Measurements from ENCODE around the gene PCED1B. TPM values are rescaled to one million over a fixed set of nuclear protein-coding genes. Genes with fewer than 3 reads are reported as not detected.
"Not testable (repeated sequence)": the region's sequence is repeated elsewhere in the genome, so short reads cannot be mapped to it uniquely, and the experiment has no call there.

Gene PCED1B
- total RNA-seq, 1 donor from 2014 or later: under 0.01 TPM

DNA sequence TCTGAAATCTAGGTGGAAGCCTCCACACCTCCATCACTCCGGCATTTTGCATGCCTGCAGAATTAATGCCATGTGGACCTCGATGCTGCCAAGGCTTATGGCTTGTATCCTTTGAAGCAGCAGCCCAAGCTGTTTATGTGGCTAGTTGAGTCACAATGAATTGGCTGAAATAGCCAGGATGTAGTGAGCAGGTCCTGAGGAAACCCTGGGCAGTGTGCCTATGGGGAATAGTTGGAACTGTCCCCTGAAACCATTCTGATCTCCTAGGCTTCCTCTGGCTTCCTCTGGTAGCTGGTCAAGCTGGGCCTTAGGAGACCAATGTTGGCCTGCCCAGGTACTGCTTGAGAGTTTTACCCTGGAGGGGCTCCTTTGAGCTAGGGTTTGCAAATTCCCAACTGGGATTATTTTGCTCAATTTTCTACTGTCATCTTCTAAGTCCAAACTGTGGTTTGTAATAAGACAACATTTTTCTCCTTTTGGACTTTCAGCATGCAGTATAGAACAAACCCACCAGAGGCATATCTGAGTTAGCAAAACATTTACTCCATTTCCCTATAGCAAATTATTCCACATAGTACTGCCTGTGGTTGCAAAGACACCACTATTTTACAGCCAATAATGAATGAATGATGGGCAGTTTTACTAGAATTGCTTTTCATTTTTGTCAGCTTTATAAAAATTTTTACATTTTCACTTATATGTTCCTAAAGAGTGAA lies 85.5 kb downstream of the PCED1B start:
- no peak for DNase-seq (ENCODE audit: low read depth in 2 of 2)

DNA sequence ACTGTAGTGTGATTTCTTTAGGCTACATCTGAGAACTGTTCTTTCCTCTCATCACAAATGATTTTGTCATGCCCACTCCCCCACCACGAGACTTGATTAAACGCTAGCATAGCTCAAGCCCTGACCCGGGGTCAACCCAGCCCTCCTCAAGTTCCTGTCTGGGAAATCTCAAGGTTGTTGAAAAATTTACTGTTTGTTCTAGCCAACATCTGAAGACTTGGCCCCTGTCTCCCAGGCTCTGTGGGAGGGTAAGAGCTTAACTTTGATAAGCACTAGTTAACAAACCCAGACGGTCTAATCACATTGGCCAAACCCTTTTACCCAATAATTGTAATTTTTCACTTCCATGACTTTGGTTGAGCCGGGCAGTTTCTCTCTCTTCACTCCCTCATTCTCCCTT lies 86.5 kb downstream of the PCED1B start:
- DNase-seq (ENCODE audit: low read depth in 2 of 2): no peak

DNA sequence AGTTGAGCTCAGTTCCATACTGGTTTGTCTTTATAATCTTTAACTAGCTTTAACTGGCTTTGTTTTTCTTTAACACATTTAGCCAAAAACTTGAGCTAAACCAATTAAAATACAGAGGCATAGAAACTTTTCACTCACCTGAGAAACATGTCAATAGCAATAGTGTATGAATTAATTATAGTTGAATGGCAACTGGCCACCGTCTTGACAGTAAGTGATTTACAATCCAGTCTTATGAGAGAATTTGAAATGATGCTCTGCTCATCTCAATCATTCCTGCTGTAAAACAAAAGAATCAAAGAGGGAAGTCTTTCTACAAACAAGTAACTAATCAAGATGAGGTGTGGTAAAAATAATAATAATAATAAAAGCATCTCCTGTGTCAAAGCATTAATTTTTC lies 86.9 kb downstream of the PCED1B start:
- DNase-seq (ENCODE audit: low read depth in 2 of 2): no peak

DNA sequence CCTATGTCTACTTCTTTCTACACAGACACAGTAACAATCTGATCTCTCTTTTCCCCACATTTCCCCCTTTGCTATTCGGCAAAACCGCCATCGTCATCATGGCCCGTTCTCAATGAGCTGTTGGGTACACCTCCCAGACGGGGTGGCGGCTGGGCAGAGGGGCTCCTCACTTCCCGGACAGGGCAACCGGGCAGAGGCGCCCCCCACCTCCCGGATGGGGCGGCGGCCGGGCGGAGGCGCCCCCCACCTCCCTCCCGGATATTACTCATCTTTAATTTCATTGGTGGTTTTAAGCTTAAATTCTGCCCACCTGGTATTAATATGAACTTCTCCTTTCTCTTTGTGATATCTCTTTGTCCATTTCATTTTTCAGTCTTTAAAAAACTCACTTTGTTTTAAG lies 90.9 kb downstream of the PCED1B start:
- DNase-seq (ENCODE audit: low read depth in 2 of 2): not testable (repeated sequence)

DNA sequence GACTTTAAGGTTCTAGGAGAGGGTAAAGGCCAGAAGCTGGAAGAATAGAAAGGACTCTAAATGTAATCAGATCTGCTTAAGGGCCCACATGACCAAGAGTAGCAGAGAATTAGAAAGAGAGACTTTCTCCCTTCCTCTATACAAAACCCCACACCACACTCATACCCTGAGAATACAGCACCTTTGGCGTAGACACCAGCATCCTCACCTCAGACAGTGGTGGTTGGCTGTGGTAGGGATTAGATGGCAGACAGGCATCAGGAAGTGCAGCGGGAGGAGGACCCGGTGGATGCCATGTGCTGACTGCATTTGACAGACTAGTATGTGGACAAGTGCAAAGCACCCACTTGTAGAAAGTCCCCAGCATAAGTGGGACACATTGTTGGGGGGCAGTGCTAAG lies 98.6 kb downstream of the PCED1B start:
- DNase-seq (ENCODE audit: low read depth in 2 of 2): no peak

DNA sequence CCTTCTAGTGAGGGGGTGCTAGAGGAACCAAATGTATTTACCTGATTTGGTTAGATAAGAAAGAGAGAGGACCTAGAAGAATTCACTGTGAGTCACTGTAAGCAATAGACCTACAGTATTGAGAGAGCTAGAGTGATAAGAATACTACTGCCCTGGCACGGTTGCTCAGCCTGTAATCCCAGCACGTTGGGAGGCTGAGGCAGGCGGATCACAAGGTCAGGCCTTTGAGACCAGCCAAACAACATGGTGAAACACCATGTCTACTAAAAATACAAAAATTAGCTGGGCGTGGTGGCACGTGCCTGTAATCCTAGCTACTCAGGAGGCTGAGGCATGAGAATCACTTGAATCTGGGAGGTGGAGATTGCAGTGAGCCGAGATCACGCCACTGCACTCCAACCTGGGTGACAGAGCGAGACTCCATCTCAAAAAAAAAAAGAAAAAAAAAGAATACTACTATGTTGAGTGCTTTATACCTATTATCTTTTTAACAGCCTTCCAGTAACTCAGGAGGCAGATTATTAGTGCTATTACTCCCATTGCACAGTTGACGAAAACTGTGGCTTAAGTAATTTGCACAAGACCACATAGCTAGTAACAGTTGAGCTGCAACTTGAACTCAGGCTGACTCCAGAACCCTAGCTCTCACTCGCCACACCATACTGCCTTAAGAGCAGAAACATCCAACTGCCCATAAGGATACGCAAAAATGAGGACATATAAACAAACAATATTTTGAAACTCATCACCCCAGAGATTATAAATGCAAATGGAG lies 102.9 kb downstream of the PCED1B start:
- DNase-seq (ENCODE audit: low read depth in 2 of 2): not testable (repeated sequence)

DNA sequence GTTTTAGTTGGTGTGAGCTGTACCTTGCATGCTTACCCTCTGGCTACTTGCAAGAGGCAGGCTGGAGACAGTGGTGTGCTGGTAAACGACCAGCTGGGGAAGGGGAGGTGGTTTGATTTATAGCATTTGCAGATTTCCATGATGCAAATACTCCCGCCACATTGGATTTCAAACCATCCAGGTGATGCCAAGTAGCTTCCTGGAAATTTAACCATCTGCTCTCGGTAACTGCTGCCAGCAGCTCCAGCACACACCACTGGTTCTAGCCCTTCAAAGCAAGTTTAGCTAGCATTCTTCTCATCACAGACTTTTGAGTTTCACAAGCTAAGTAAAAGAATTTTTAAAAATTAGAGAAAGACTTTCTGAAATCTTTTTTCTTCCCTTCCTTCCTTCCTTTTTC lies 104.8 kb downstream of the PCED1B start:
- DNase-seq (ENCODE audit: low read depth in 2 of 2): no peak

DNA sequence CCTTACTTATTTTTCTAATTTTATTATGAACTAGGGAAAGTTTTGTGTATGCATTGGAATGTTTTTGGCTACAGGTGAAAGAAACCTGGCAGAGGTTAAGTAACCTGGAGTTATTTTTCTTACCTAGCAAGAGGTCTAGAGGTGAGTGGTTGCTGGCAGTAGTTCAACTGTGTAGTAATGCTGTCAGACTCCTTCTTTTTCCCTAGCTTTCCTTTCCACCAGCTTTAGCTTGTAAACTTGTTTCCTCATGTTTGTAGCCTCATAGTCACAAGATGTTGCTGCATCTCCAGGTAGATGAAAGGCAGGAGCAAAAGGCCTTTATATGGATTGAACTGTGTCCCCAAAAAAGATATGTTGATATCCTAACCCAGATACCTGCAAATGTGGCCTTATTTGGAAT lies 105.4 kb downstream of the PCED1B start:
- no peak for DNase-seq (ENCODE audit: low read depth in 2 of 2)

DNA sequence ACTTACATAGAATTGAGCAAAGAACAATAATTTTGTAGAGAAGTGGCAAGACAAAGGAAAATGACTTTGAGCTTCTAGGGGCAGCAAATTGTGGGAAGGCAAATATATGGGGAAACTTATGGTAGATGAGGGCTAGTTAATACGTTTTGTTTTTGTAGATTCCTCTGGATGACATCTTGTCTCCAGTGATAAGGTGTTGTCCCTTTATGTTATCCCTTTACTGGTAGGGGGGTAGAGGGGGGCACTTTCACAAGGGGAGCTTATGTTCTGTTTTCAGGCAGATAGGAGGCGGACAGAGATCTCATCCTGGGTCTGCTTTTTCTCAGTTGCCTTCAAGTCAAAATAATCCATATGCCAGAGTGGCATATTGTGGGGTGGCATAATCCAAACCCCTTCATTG lies 106.8 kb downstream of the PCED1B start:
- DNase-seq (ENCODE audit: low read depth in 2 of 2): no peak

DNA sequence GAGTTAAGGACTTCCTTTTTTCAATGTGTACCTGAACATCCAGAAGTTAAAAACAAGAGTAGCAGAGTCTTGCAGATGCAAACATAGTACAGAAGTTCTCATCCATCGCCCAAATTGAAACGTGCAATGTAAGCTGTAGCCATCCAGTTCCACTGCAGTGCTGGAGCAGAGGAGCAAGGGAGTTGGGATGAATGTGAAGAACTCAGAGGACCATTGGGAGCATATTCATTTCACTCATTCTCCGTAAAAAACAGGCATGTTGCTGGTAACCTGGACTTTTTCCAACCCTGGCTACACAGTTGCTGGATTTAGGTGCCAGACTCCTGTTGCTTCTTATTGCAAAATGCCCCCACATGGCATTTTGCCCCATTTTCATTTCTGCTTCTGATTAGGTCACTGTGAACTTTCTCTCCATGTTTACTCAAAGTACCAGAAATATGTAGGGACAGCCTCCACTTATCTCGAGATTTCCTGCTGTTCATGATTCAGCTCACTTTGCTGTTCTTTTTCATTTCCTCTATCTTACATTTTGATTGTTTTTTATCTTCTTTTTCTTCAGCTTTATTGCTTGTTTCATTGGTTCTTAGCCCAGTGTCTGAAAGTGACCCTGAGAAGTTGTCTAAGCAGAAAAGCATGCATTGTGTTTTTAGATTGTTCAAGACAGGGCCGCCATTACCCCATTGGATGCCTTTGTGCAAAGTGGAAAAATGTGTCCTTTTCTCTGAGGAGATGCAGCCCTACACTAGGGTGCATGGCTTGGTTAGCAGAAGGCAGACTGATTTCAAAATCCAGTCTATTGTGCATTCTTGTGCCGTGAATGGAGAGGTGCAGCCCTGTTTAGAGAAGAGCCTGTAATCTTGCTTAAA lies 109.4 kb downstream of the PCED1B start:
- DNase-seq (ENCODE audit: low read depth in 2 of 2): peak in 1 of 2 donors; percentile 11

DNA sequence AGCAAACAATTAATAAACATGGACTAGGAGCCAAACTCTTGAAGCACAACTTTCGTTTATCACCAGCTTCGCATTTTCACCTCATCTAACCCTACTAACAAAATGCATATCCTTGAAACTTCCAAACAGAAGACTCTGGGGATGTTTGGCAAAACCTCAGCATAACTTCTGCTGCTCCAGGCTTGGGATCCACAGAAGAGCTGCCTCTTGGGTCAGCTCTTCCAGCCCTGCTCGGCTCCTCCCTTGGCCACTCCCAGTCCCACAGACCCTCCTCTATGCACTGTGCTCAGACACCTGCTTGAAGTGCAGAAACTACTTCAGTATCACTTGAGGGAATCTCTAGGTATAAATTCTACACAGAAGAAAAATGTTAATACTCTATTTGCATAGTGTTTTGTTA lies 110.3 kb downstream of the PCED1B start:
- no peak for DNase-seq (ENCODE audit: low read depth in 2 of 2)

DNA sequence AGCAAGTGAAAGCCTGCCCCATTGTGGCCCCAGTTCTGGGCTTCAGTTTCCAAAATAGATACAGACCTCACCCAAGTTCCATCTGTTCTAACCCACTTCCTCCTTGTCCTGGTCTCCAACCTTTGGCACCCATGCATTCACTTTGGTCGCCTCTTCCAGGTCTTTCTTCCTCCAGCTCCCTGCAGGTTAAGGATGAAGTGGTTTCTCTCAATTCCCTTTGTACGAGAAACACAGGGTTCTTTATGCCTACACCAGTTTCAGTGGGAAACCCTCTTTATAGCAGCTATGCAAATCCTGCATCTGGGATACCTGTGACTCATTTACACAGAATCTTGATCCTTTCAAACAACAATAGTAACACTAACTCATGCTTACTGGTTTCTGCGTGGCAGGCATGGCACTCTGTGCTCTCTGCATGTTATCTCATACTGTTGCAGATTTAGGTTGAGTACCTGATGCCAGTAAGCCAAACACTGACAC lies 110.9 kb downstream of the PCED1B start:
- no peak for DNase-seq (ENCODE audit: low read depth in 2 of 2)

DNA sequence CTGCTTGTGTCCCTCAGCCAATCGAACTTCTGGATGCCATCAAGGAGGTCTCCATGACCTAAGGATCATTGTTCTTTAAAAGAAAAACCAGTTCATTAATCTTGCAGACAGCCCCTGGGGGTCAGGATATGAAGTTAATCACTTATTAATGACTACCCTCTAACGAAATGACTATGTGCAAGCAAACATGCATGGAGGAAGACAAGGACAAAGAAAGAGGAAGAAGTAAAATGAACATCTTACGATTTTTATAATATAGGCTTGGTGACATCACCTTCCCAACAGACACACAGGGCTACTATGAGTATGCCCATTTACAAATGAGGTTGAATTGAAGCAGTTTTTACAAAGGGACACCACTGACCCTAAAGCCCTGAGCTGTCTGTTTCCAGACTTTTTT lies 111.5 kb downstream of the PCED1B start:
- DNase-seq (ENCODE audit: low read depth in 2 of 2): no peak

DNA sequence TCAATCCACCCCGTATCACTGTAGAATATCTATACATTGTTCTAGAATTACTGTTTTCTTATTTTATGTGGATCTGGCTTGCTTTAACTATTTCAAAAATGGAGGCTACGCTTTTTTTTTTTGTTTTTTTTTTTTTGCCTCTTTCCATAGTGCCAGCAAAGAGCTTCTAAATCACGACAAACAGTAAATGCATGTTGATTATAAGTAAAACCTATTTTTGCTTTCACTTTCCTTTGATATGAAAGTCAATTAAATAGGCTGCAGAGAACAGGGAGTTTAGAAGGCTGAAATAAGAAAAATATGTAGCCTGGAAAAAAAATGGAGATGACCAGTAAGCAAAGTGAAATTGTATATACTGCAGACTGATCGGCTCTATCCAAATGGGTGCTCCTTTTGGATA lies 112.6 kb downstream of the PCED1B start:
- no peak for DNase-seq (ENCODE audit: low read depth in 2 of 2)

DNA sequence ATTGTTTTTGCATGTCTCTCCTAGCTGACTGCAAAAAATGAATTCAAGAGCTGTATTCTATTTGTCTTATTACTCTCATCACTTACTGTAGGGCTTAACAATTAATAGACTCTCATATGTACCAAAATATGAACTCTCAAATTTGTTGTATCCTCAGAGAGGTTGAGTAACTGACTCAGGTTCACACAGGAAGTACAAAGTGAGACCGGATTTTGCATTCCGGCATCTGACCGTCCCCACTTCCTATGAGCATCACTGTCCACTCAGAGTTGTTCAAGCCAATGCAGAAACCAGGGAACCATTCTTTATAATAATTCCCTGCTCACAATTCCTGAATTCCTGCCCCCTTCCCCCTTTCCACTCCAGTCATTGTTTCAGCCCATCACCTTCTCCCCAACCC lies 113.6 kb downstream of the PCED1B start:
- DNase-seq (ENCODE audit: low read depth in 2 of 2): no peak

DNA sequence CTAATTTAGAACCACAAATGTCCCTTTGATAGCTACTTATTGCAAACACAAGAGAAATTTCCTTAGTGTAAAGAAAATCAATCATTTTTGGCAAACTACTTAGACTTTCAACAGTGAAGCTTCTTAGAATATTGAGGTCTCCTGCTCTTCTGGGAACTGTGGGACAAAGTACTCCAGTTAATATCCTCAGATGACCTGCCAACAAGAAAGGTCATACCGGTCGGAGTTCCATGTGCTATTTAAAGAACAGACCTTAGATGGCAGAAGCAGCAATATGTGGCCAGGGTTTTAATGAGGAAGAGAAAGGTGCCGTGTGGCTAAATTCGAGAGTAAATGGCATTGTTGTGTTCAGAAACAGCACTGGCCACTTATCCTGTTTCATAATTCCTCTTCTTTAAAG lies 115.1 kb downstream of the PCED1B start:
- no peak for DNase-seq (ENCODE audit: low read depth in 2 of 2)

DNA sequence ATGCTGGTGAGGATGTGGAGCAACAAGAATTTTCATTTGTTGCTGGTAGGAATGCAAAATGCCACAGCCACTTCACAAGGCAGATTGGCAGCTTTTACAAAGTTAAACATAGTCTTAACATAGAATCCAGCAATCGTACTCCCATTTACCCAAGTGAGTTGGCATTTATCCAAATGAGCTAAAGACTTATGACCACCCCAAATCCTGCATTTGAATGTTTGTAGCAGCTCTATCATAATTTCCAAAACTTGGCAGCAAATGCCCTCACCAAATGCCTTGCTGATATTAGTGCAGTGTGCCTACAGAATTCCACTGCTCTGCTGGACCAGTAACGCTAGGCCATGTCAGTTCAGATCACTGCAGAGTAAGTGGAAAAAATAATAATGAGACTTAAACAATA lies 121.0 kb downstream of the PCED1B start:
- DNase-seq (ENCODE audit: low read depth in 2 of 2): no peak

DNA sequence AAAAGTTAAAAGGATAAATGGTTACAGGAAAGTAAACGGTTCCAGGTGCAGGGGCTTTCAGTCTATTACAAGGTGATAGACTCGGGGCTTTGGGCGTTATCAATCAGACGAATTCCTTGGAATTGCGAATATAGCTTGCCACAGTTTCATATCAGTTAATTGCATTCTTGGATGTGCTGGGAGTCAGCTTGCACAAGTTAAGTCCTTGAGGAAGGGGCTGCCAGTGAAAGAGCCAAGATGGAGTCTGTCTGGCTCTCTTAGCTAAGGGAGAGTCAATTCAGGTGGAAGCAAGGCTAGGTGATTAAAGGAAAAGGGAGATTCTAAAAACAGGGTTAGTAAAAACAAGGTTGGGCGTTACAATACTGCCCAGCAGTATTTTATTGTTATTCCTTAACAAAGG lies 121.8 kb downstream of the PCED1B start:
- not testable (repeated sequence) for DNase-seq (ENCODE audit: low read depth in 2 of 2)

DNA sequence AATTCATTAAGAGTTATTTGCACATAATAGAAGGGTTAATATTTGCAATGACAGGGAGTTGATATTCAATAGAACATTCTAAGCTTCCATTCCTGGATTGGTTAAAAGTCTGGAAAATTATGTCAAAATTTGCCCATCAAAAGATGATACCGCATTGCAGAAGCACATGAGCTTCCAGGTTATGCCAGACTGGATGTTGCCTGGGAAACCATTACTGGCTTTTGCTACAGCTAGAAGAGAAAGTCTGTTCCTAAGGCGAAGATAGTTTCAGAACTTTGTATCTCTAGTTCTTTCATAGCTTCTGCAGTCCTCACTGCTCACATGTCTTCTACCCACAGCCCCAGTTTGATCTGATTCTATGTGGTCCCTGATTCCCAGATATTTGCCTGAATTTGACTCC lies 122.8 kb downstream of the PCED1B start:
- no peak for DNase-seq (ENCODE audit: low read depth in 2 of 2)

DNA sequence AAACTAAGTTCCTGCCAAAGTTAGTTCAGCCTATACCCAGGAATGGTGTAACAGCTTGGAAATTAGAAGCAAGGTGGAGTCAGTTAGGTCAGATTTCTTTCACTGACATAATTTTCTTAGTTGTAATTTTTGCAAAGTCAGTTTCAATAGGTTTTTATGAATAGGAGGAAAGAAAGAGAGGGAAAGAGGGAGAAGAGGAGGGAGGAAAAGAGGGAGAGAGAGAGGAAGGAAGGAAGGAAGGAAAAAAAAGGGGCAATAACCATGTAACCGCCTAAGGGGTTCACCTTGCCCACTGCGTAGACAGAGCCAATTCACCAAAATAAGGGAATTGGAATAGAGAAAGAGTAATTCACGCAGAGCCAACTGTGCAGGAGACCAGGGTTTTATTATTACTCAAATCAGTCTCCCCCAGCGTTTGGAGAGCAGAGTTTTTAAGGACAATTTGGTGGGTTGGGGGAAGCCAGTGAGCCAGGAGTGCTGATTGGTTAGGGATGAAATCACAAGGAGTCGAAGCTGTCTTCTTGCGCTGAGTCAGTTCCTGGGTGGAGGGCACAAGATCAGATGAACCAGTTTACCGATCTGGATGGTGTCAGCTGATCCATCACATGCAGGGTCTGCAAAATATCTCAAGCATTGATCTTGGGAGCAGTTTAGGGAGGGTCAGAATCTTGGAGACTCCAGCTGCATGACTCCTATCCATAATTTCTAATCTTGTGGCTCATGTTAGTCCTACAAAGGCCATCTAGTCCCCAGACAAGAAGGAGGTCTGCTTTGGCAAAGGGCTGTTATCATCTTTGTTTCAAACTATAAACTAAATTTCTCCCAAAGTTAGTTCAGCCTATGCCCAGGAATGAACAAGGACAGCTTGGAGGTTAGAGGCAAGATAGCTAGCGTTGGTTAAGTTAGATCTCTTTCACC lies 126.4 kb downstream of the PCED1B start:
- DNase-seq (ENCODE audit: low read depth in 2 of 2): no peak
